IPS-NIHi7 (cell line): ENCODE results near the gene ANTXR2.

ENCODE experiments used
- DNase-seq: peaks from one replicate; pipeline ENCODE4 v3.0.0; 2012; ENCODE audit warnings: mixed read lengths; ENCODE audit errors: extremely low spot score

The ANTXR2 gene

DNA sequence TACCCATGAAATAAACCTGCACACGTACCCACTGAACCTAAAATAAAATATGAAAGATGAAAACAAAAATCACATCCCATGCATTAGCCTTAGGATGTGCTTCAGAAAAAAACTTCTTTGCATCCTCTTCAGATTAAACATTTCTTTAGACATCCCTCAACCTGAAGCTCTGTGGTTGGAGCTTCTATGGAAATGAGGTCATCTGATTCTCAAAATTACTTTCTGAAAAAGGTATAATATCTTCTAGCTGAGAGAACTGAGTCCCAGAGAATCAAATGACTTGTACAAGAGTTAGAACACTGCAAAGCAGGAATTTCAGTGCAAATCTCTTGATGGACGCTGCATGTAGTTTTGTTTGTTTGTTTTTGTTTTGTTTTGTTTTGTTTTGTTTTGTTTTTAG, 19.1 kb upstream of the ANTXR2 start:
- no peak for DNase-seq

DNA sequence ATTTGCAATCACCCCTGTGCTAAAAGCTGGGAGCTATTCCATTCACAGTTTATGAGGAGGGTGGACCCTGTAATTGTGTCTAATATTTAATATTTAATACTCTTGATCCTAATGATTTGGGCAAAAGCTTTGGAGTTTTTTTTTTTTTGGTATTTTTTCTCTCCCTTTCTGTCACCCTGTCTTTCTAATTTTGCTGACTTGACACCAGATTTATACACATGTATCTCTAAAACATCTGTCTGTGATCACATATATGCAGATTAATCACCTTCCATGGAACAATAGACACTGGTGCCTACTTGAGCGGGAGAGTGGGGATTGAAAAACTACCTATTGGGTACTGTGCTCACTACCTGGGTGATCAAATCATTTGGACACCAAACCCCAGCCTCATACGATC, 18.7 kb upstream of the ANTXR2 start:
- no peak for DNase-seq

- no peak for DNase-seq
Measured at GRCh38 chr4:80091184-80091583, 18.2 kb upstream of the ANTXR2 start.

- DNase-seq, result no peak
Measured at GRCh38 chr4:80090090-80090489, 17.1 kb upstream of the ANTXR2 start.

GRCh38 chr4:80088471-80088870, 15.4 kb upstream of the ANTXR2 start:
- DNase-seq, result no peak

DNA sequence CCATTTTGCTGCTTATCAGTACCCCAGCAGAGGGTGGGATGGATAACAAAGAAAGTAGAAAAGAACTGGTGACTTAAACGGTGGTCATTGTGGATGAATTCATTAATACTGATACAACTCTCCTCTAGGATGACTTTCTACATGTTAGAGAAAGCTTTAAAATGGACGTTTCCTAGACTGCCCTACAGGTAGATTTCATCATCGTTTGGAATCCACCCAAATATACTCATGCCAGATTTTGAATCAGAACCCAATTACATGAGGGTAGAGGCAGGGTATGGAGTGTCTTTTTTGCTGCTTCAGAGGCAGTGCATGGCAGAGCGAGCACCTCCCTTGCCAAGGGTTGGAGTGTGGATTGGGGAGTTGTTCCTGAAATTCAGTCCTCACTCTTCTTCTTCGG, 13.3 kb upstream of the ANTXR2 start:
- DNase-seq, result no peak

- no peak for DNase-seq
Measured at GRCh38 chr4:80085081-80085480, 12.1 kb upstream of the ANTXR2 start.

DNA sequence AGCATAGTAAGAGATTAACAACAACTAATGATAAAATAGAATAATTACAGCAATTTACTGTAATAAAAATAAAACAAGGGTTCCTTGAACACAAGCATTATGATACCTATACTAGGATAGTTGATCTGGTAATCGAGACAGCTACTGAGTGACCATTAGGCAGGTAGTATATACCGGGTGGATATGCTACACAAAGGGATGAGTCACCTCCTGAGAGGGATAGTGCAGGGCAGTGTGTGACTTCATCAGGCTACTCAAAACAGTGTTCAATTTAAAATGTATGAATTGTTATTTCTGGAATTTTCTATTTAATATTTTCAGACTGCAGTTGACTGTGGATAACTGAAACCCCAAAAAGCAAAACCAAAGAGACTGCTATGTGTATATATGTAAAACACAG, 9.7 kb upstream of the ANTXR2 start:
- no peak for DNase-seq

GRCh38 chr4:80081566-80081965, 8.5 kb upstream of the ANTXR2 start:
- no peak for DNase-seq

- no peak for DNase-seq
Measured at GRCh38 chr4:80079255-80079923, 6.4 kb upstream of the ANTXR2 start.

DNA sequence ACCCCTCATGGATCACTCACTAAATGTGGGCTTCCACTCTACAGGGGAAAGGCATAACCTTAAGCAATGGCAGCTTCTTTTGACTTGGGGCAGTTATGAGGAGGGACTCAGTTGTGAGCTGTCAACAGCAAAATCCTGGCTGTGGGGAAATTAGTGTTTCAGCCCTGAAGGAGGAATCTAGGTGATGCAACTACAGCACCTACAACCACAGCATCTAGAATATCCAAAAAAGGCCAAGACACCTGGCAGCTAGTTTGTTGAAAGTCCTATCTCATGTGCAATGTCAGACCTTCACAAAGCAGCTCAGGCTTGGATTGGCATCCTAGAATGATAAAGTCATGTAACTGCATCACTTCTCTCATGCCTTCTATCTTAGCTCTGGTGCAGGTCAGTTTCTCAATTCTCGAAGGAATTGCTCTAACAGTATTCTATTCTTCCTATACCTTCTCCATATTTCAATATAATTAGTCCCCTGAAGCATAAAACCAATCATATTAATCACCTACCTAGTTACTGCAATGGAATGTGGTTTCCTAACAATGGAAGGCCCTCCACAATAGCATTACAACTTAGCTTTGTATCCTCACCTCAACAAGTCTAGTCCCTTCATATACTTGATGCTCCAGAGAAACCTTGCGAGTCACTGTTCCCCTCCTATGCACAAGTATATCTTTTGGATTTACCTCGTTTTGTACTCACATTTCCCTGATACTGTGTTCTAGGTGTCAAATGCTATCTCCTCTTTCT, 5.5 kb upstream of the ANTXR2 start:
- no peak for DNase-seq

- DNase-seq, result no peak
Measured at GRCh38 chr4:80077639-80078038, 4.6 kb upstream of the ANTXR2 start.

DNA sequence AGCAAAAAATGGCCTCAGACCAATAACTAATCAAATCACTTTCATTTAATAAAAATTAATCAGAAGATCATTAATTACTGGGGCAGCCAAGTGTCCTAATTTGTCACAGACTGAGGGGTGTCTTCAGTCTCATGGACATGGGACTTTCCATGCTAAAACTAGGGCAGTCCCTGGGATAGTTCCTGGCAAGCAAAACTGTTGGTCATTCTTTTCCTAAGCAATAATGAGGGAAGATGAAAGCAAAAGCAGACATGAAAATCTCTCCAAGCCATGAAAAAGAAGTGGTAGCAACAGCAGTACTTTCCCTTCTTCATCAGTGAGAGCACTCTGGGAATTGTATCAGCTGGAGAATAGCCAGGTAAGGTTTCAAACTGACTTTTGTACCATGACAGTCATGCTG, 3.7 kb upstream of the ANTXR2 start:
- no peak for DNase-seq

DNA sequence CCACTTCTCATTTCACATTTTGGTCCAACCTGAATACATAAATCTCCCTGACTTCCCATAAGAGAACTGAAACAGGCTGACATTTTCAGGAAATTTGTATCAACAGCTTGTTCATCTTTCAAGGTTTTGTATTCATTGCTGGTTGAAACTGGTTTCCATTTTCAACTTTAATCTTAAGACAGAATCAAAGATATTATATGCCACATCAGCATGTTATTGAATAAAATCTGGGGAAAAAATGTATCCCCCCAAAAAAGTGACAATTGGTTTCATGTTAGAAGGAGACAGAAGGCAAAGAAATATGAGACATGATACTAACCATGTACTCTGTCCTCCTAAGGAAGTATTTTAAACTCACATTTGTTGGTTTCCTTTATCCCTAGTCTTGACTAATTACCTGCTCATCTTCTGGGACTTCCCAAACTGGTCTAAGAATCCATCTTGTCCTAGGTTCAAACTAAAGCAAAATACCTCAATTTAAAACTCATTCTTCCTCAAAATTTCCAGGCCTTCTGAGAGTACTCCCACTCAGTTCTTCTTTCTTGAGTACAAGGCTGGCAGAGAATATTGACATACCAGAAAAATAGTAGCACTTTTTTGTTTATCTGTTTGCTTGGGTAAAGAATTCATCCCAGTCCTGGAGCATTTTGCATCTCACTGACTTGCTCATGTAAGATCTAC, 3.1 kb upstream of the ANTXR2 start:
- DNase-seq, result no peak

- DNase-seq, result no peak
Measured at GRCh38 chr4:80074651-80075050, 1.6 kb upstream of the ANTXR2 start.

DNA sequence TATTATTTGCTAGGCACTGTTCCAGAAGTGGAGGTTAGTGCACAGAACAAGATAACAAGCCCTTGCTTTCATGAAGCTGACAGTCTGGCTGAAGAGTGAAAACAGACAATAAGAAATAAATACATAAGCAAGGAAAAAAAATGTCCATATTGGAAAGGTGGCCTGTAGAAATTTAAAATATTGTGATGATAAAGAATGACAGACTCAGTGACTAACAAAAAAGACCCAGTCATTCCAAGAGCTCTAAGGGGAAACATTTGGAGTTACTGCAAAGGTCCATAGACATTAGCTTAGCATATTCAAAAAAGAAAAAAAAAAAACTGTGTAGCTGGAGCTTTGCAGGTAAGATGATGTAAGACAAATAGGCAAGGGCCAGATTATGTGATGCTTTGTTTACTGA, 1.0 kb upstream of the ANTXR2 start:
- DNase-seq, result no peak

DNA sequence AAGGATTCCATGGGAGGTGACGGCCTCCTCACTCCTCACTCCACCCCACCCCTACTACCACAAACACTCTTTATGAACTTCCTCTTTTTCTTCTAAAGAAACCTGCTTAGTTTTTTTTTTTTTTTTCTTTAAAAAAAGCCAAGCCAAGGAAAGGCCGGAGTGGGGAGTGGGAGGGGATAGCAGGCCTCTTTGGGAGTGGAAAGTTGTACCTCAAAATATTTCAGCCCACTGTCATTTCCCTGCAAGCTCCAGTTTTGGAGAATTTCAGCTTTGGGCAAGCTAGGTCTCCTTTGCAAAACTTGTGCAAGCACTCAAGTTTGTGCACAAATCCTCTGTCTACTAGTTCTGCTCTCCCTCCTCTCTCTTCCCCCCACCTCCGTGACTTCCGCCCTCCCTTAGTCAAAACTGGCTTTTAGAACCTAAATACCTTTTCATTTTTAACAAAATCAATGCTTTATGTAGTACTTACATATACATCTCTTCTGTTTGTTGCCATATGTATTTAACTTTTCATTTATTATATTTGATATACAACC, 512 bp upstream of the ANTXR2 start:
- no peak for DNase-seq

DNA sequence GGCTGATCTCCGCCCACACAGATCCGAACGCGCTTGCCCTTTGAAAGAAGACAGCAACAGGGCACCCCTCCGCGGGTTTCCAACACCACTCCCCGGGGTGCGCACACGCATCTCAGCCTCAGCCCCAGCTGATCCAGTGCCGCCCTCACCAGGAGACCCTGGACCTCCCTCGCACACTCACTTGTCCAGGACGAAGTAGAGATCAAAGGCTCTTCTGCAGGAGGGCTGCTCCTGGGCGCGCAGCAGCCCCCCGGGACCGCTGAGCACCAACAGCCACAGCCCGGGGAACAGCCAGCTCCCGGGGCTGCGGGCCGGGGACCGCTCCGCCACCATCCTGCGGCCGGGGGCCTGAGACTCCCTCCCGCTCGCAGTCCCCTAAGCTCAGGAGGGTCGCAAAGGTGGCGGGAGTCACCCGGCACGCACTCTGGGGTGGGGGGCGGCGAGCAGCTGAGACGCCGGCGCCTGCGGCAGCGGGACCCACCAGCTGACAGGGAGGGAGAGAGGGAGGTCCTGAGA, 743 bp downstream of the ANTXR2 start:
- no peak for DNase-seq

DNA sequence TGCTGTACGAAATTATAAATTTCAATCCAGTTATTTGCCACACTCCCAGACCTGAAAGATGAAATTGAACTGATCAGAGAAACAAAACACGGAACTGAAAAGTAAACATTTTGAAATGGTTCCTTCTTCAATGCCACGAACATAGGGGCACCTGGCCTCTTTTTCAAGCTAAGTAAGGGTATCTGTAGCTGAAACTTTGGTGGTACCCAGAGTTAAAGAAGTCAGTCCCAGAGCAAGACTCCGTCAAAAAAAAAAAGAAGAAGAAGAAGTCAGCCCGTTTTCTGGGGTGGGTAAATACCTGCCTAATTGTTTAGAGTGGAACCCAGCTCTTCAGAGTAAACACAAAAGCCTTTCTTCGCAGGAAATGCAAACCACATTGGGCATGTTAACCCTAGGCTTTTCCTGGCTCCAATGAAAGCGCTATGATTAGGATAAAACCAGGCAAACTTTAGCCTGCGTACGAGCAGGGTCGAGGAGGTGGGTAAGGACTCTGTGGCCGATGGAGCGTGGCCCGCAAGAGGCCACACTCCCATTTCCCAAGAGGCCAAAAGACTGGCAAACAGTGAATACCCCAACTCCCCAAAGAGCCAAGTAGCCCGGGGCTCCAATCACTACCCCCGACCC, 1.3 kb downstream of the ANTXR2 start:
- peak; percentile 49 for DNase-seq

DNA sequence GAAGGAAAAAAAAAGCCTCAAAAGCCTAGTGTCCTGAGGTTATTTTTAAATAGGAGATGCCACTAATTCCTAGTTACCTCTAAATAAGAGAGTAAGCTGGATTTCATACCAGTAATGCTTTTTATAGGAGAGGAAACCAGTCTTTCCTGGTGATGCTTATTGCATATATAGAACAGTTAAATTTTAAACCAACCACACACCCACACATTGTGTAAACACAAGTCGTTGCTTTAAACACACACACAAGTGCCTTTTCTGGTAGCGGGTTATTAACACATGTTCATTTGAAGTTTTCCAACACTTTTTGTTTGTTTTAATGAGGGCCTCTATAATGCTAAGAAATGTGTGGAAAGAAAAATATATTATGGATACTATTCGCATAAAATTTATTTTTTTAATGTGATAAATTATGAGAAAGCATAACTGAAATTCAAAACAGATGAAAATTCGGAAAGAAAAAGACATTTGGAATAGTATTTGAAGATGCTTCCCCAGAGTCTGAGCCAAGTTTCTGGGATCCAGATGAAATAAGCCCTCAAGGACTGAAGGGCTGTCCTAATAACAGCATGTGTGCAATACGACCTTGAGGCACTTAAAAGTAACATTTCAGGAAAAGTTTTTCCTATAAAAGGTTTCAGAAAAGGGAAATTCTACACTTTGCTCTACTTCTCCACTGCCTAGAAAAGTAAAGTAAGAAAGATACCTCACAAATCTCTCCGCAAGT, 2.0 kb downstream of the ANTXR2 start:
- DNase-seq, result no peak
